Left renal cortex interstitium (tissue), 4 donors: ENCODE results near the gene NECTIN2. TPM values are rescaled to one million over a fixed set of nuclear protein-coding genes. Genes with fewer than 3 reads are reported as not detected.
"Not testable (repeated sequence)": the region's sequence is repeated elsewhere in the genome, so short reads cannot be mapped to it uniquely, and the experiment has no call there.

Experiments
- DNase-seq, 4 donors: peaks; one replicate each; pipeline ENCODE4 v3.0.0-alpha.2; 2013; ENCODE audit warnings: low read depth in 4 of 4, low spot score in 2 of 4, missing footprints in 1 of 4
- polyA plus RNA-seq, 4 donors: library from polyadenylated mRNA; unstranded; fragments of 120-200 nt; gene quantifications; one replicate each; pipeline ENCODE4 v1.2.1, GENCODE V29; 2013; ENCODE audit not compliant: insufficient read length in 4 of 4

The NECTIN2 gene
- polyA plus RNA-seq, 4 donors: 150 to 188 (median 163) TPM

- DNase-seq: no peak
Measured at GRCh38 chr19:44882063-44882462, 36.0 kb downstream of the NECTIN2 start.

GRCh38 chr19:44882619-44883397 is 36.7 kb downstream of the NECTIN2 start:
- DNase-seq: not testable (repeated sequence)

- DNase-seq: no peak
Measured at GRCh38 chr19:44883922-44884321, 37.8 kb downstream of the NECTIN2 start.

GRCh38 chr19:44884566-44884965 is 38.5 kb downstream of the NECTIN2 start:
- no peak for DNase-seq

GRCh38 chr19:44886141-44886540 is 40.0 kb downstream of the NECTIN2 start:
- no peak for DNase-seq

- no peak for DNase-seq
Measured at GRCh38 chr19:44887648-44888047, 41.6 kb downstream of the NECTIN2 start.

- not testable (repeated sequence) for DNase-seq
Measured at GRCh38 chr19:44888335-44888734, 42.2 kb downstream of the NECTIN2 start.

- DNase-seq: no peak
Measured at GRCh38 chr19:44889830-44890365, 43.8 kb downstream of the NECTIN2 start.

GRCh38 chr19:44890366-44891015 is 44.4 kb downstream of the NECTIN2 start:
- peak; percentile 97 to 100 (median 100) for DNase-seq

GRCh38 chr19:44891016-44891882 is 45.2 kb downstream of the NECTIN2 start, which contains the start of gene TOMM40:
Gene TOMM40, plus strand, starts transcription at chr19:44891254. Its CDS starts 162 bp downstream, at chr19:44891416.
- DNase-seq: peak in 1 of 4 donors; percentile 99

GRCh38 chr19:44892932-44893331 is 46.8 kb downstream of the NECTIN2 start:
- DNase-seq: no peak

GRCh38 chr19:44893332-44894051 is 47.4 kb downstream of the NECTIN2 start:
- no peak for DNase-seq

GRCh38 chr19:44894052-44894400 is 47.9 kb downstream of the NECTIN2 start:
- no peak for DNase-seq

GRCh38 chr19:44894946-44895345 is 48.8 kb downstream of the NECTIN2 start:
- no peak for DNase-seq

GRCh38 chr19:44897835-44898234 is 51.7 kb downstream of the NECTIN2 start:
- no peak for DNase-seq

- DNase-seq: no peak
Measured at GRCh38 chr19:44900328-44901244, 54.5 kb downstream of the NECTIN2 start.

GRCh38 chr19:44903216-44903601 is 57.1 kb downstream of the NECTIN2 start:
- DNase-seq: no peak

GRCh38 chr19:44903602-44904425 is 57.7 kb downstream of the NECTIN2 start:
- no peak for DNase-seq
